Stimulated activated naive B cell treated with anti-CD40 and anti-IgM and Interleukin-4, amounts not matched to agents 10 μg/mL and 1 μg/mL and 100 μg/mL, for 72 hours (primary cell): ENCODE measurements around the gene CSH2.
A peak's percentile ranks its signal among the peaks of the same experiment; 100 is the strongest.
"Not testable (repeated sequence)": the region's sequence is repeated elsewhere in the genome, so short reads cannot be mapped to it uniquely, and the experiment has no call there.

ENCODE experiments used
- ATAC-seq, 2 donors: fragments of 150-1000 bp; cut with Tn5 transposase; replicated peaks; 2 replicates each; pipeline ENCODE4 v1.10.0; 2021; ENCODE audit warnings: moderate library complexity in 1 of 2
- DNase-seq: peaks from one replicate; pipeline ENCODE4 v3.0.0; 2021
- H3K27ac Mint-ChIP-seq: one replicate; pipeline ENCODE4 v1.8.0; 2022; ENCODE audit warnings: mild to moderate bottlenecking, mixed read lengths
- H3K27me3 Mint-ChIP-seq, 2 donors: one replicate each; pipeline ENCODE4 v1.8.0; 2022; ENCODE audit warnings: mixed read lengths in 2 of 2
- H3K36me3 Mint-ChIP-seq, 2 donors: one replicate each; pipeline ENCODE4 v1.8.0; 2022; ENCODE audit warnings: mixed read lengths in 2 of 2, mild to moderate bottlenecking in 1 of 2
- H3K4me1 Mint-ChIP-seq, 2 donors: one replicate each; pipeline ENCODE4 v1.8.0; 2022; ENCODE audit warnings: mixed read lengths in 2 of 2, mild to moderate bottlenecking in 1 of 2
- H3K4me3 Mint-ChIP-seq, 2 donors: one replicate each; pipeline ENCODE4 v1.8.0; 2022; ENCODE audit warnings: mild to moderate bottlenecking in 2 of 2, mixed read lengths in 2 of 2, moderate library complexity in 1 of 2
- H3K9me3 Mint-ChIP-seq, 2 donors: one replicate each; pipeline ENCODE4 v1.8.0; 2022; ENCODE audit warnings: mixed read lengths in 2 of 2, mild to moderate bottlenecking in 1 of 2

Gene CSH2

DNA sequence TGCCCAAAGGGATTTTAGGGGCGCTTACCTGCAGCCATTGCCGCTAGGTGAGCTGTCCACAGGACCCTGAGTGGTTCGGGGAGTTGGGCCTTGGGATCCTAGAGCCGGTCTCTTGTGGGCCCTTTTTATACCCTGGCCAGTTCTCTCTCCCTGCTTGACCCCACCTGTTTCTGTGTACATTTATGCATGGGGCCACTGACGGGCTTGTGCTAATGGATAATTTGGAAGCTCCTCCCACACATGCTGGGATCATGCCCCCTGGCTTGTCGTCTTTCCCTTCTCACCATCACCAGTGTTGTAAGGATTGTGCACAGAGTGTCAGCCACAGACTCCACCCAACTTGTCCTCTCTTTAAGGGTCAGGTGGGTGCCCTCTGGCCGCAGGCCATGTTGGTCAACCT lies at the start of gene CSH2:
CSH2 (minus strand) TSS at position 101 of the 400 bp plus-strand sequence; CDS start at position 38, 63 bp downstream.
- not testable (repeated sequence) for H3K36me3 Mint-ChIP-seq, H3K4me1 Mint-ChIP-seq, DNase-seq, ATAC-seq, H3K4me3 Mint-ChIP-seq, H3K27me3 Mint-ChIP-seq, H3K9me3 Mint-ChIP-seq, H3K27ac Mint-ChIP-seq

GRCh38 chr17:63922402-63922801 lies 48.9 kb upstream of the CSH2 start:
- ATAC-seq (peak; percentile 75 to 76), DNase-seq (peak; percentile 70)
- H3K27ac Mint-ChIP-seq = peak overlapping the region; percentile 88
- H3K9me3 Mint-ChIP-seq, H3K36me3 Mint-ChIP-seq, H3K27me3 Mint-ChIP-seq: not testable (repeated sequence)
- peaks cover 52 to 81% of the 10 kb centered on the region in 2 donors for H3K4me1 Mint-ChIP-seq
- peak overlapping the region; percentile 69 to 80 for H3K4me3 Mint-ChIP-seq

GRCh38 chr17:63920779-63921178 lies 47.3 kb upstream of the CSH2 start:
- peak overlapping the region; percentile 87 for H3K27ac Mint-ChIP-seq
- not testable (repeated sequence) for H3K27me3 Mint-ChIP-seq, H3K36me3 Mint-ChIP-seq, H3K9me3 Mint-ChIP-seq
- peaks cover 55 to 78% of the 10 kb centered on the region in 2 donors for H3K4me1 Mint-ChIP-seq
- ATAC-seq (peak; percentile 58 to 63), DNase-seq (peak; percentile 82)
- H3K4me3 Mint-ChIP-seq = peak overlapping the region in 1 of 2 donors; percentile 55

GRCh38 chr17:63920050-63920449 lies 46.6 kb upstream of the CSH2 start:
- not testable (repeated sequence) for H3K9me3 Mint-ChIP-seq, ATAC-seq, H3K27me3 Mint-ChIP-seq, H3K36me3 Mint-ChIP-seq, DNase-seq
- peak overlapping the region in 1 of 2 donors; percentile 49 for H3K4me3 Mint-ChIP-seq
- H3K4me1 Mint-ChIP-seq = peaks cover 54 to 77% of the 10 kb centered on the region in 2 donors
- peak overlapping the region; percentile 49 for H3K27ac Mint-ChIP-seq

GRCh38 chr17:63919311-63919723 lies 45.8 kb upstream of the CSH2 start:
- ATAC-seq (peak; percentile 48 to 51), DNase-seq (peak; percentile 79)
- H3K4me1 Mint-ChIP-seq = peaks cover 55 to 76% of the 10 kb centered on the region in 2 donors
- H3K36me3 Mint-ChIP-seq = no peaks in the 10 kb centered on the region
- no peaks in the 10 kb centered on the region for H3K9me3 Mint-ChIP-seq
- H3K4me3 Mint-ChIP-seq = peak overlapping the region; percentile 64 to 71
- H3K27ac Mint-ChIP-seq = peak overlapping the region; percentile 90
- no peaks in the 10 kb centered on the region for H3K27me3 Mint-ChIP-seq

- H3K9me3 Mint-ChIP-seq, H3K36me3 Mint-ChIP-seq, ATAC-seq, H3K27me3 Mint-ChIP-seq, DNase-seq: not testable (repeated sequence)
- Mint-ChIP-seq H3K27ac (peak within 1 kb of the TSS; percentile 90), H3K4me3 (peak within 1 kb of the TSS; percentile 64 to 71), H3K4me1 (peaks cover 58 to 76% of the 10 kb centered on the region in 2 donors)
Observed at GRCh38 chr17:63918789-63919305, 45.4 kb upstream of the CSH2 start, which contains the start of gene GH1. Gene GH1 (minus strand): TSS chr17:63918839. CDS start chr17:63918776, 63 bp downstream.

- no peaks in the 10 kb centered on the region for H3K36me3 Mint-ChIP-seq
- no peak overlapping the region for H3K27ac Mint-ChIP-seq
- H3K4me3 Mint-ChIP-seq = no peak overlapping the region
- H3K4me1 Mint-ChIP-seq = peaks cover 58 to 76% of the 10 kb centered on the region in 2 donors
- ATAC-seq (no peak), DNase-seq (no peak)
- no peaks in the 10 kb centered on the region for H3K9me3 Mint-ChIP-seq
- H3K27me3 Mint-ChIP-seq = no peaks in the 10 kb centered on the region
Observed at GRCh38 chr17:63918305-63918704, 44.8 kb upstream of the CSH2 start.

- no peak overlapping the region for H3K4me3 Mint-ChIP-seq
- no peaks in the 10 kb centered on the region for H3K36me3 Mint-ChIP-seq
- no peak for ATAC-seq
- H3K27ac Mint-ChIP-seq = no peak overlapping the region
- H3K27me3 Mint-ChIP-seq = no peaks in the 10 kb centered on the region
- H3K4me1 Mint-ChIP-seq = peaks cover 60 to 76% of the 10 kb centered on the region in 2 donors
- no peak for DNase-seq
- H3K9me3 Mint-ChIP-seq = no peaks in the 10 kb centered on the region
Observed at GRCh38 chr17:63917646-63918045, 44.2 kb upstream of the CSH2 start.

DNA sequence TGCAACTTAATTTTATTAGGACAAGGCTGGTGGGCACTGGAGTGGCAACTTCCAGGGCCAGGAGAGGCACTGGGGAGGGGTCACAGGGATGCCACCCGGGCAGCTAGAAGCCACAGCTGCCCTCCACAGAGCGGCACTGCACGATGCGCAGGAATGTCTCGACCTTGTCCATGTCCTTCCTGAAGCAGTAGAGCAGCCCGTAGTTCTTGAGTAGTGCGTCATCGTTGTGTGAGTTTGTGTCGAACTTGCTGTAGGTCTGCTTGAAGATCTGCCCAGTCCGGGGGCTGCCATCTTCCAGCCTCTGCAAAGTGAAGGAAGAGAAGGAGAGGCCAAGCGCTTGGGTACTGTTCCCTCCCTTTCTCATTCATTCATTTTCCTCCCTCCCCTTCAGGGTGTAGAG lies 43.7 kb upstream of the CSH2 start:
- not testable (repeated sequence) for H3K27me3 Mint-ChIP-seq, H3K4me3 Mint-ChIP-seq, ATAC-seq, DNase-seq, H3K36me3 Mint-ChIP-seq, H3K27ac Mint-ChIP-seq, H3K9me3 Mint-ChIP-seq
- peaks cover 57 to 76% of the 10 kb centered on the region in 2 donors for H3K4me1 Mint-ChIP-seq

DNA sequence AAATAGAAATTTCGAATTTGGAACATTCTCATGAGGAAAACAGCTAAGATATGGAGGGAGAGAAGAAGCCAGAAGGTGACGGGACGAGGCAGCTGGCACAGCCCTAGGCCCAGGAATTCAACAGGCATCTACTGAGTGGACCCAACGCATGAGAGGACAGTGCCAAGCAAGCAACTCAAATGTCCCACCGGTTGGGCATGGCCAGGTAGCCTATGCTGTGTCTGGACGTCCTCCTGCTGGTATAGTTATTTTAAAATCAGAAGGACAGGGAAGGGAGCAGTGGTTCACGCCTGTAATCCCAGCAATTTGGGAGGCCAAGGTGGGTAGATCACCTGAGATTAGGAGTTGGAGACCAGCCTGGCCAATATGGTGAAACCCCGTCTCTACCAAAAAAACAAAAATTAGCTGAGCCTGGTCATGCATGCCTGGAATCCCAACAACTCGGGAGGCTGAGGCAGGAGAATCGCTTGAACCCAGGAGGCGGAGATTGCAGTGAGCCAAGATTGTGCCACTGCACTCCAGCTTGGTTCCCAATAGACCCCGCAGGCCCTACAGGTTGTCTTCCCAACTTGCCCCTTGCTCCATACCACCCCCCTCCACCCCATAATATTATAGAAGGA lies 43.2 kb upstream of the CSH2 start:
- H3K4me1 Mint-ChIP-seq = peaks cover 57 to 78% of the 10 kb centered on the region in 2 donors
- H3K27ac Mint-ChIP-seq = no peak overlapping the region
- no peaks in the 10 kb centered on the region for H3K27me3 Mint-ChIP-seq
- no peak for ATAC-seq
- H3K36me3 Mint-ChIP-seq = no peaks in the 10 kb centered on the region
- no peak overlapping the region for H3K4me3 Mint-ChIP-seq
- DNase-seq = no peak
- H3K9me3 Mint-ChIP-seq = no peaks in the 10 kb centered on the region

GRCh38 chr17:63915753-63916152 lies 42.3 kb upstream of the CSH2 start:
- peaks cover 57 to 76% of the 10 kb centered on the region in 2 donors for H3K4me1 Mint-ChIP-seq
- H3K27ac Mint-ChIP-seq = peak overlapping the region; percentile 39
- H3K9me3 Mint-ChIP-seq, DNase-seq, H3K27me3 Mint-ChIP-seq, H3K36me3 Mint-ChIP-seq: not testable (repeated sequence)
- H3K4me3 Mint-ChIP-seq = peak overlapping the region; percentile 58 to 67
- ATAC-seq = peak; percentile 66 to 74

GRCh38 chr17:63914471-63914870 lies 41.0 kb upstream of the CSH2 start:
- Mint-ChIP-seq H3K9me3 (no peaks in the 10 kb centered on the region), H3K27me3 (no peaks in the 10 kb centered on the region), H3K4me3 (no peak overlapping the region), H3K4me1 (peaks cover 47 to 64% of the 10 kb centered on the region in 2 donors), H3K36me3 (no peaks in the 10 kb centered on the region), H3K27ac (peak overlapping the region; percentile 59)
- DNase-seq = no peak
- no peak for ATAC-seq

- ATAC-seq (peak; percentile 42 to 48), DNase-seq (no peak)
- Mint-ChIP-seq H3K4me3 (no peak overlapping the region), H3K36me3 (no peaks in the 10 kb centered on the region), H3K9me3 (no peaks in the 10 kb centered on the region), H3K27me3 (no peaks in the 10 kb centered on the region), H3K4me1 (peaks cover 36 to 53% of the 10 kb centered on the region in 2 donors), H3K27ac (no peak overlapping the region)
Observed at GRCh38 chr17:63911657-63912100, 38.2 kb upstream of the CSH2 start.

GRCh38 chr17:63911041-63911635 lies 37.7 kb upstream of the CSH2 start, which contains the start of gene CSHL1:
Gene CSHL1 (minus strand): TSS chr17:63911258. CDS start chr17:63911196, 62 bp downstream.
- H3K36me3 Mint-ChIP-seq = no peaks in the 10 kb centered on the region
- DNase-seq (no peak), ATAC-seq (no peak)
- no peak within 1 kb of the TSS for H3K27ac Mint-ChIP-seq
- H3K9me3 Mint-ChIP-seq = no peaks in the 10 kb centered on the region
- H3K4me1 Mint-ChIP-seq = peaks cover 31 to 47% of the 10 kb centered on the region in 2 donors
- H3K4me3 Mint-ChIP-seq = no peak within 1 kb of the TSS
- no peaks in the 10 kb centered on the region for H3K27me3 Mint-ChIP-seq

DNA sequence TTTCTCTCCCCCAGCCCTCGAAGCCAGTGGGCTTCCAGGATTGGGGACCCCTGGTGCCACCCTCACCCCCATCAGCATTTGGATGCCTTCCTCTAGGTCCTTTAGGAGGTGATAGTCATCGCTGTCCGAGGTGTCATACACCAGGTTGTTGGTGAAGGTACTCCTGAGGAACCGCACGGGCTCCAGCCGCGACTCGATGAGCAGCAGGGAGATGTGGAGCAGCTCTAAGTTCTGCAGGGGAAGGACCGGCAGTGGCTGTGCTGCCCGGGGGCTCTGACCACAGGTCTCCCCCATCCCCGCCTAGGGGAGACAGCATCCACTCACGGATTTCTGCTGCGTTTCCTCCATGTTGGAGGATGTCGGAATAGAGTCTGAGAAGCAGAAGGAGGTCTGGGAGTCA lies 36.6 kb upstream of the CSH2 start:
- Mint-ChIP-seq H3K27me3 (no peaks in the 10 kb centered on the region), H3K4me3 (no peak overlapping the region), H3K9me3 (no peaks in the 10 kb centered on the region), H3K4me1 (peaks cover 23 to 37% of the 10 kb centered on the region in 2 donors), H3K36me3 (no peaks in the 10 kb centered on the region), H3K27ac (no peak overlapping the region)
- ATAC-seq (no peak), DNase-seq (no peak)
